Panc1 (cell line): ENCODE measurements around the gene TRIM29. TPM values are rescaled to one million over a fixed set of nuclear protein-coding genes. Genes with fewer than 3 reads are reported as not detected.

Experiments used
- ATAC-seq: fragments of 200-7000 bp; cut with Tn5 transposase; 2 replicates; pipeline ENCODE4 v1.9.1; 2020; ENCODE audit warnings: mild to moderate bottlenecking, moderate library complexity
- BruUV-seq: library from RNA; stranded (reverse); fragments of 400-500 nt; replicated peaks from 2 replicates; lab custom pipeline; 2021; lab: Mats Ljungman, UMichigan
- CTCF ChIA-PET: fragments of 300-600 bp; sonication (Branson Sonifier 250); formaldehyde crosslinking; loops from one replicate; lab custom pipeline; 2022; ENCODE audit warnings: antibody characterized with exemption; lab: Charles Lee
- POLR2A ChIA-PET: fragments of 300-600 bp; sonication (Branson Sonifier 250); formaldehyde crosslinking; loops from one replicate; lab custom pipeline; 2022; ENCODE audit warnings: antibody characterized with exemption; lab: Charles Lee
- DNase-seq: peaks from one replicate; pipeline ENCODE4 v3.0.0-alpha.2; 2010; ENCODE audit warnings: low read depth, low spot score
- H3K27ac ChIP-seq: 2 replicates; pipeline ENCODE4 v1.5.1; 2011; ENCODE audit warnings: mild to moderate bottlenecking, low read length, inconsistent platforms
- H3K27me3 ChIP-seq: fragments of 200-500 bp; sonication (Bioruptor generic); 2 replicates; pipeline ENCODE4 v1.6.0; 2014; ENCODE audit warnings: low read length, inconsistent platforms; ENCODE audit not compliant: control insufficient read depth, insufficient read depth
- H3K36me3 ChIP-seq: fragments of 200-500 bp; sonication (Bioruptor generic); 2 replicates; pipeline ENCODE4 v1.5.1; 2014; ENCODE audit warnings: inconsistent platforms, mild to moderate bottlenecking, low read length, moderate library complexity; ENCODE audit not compliant: control insufficient read depth, insufficient read depth
- H3K4me1 ChIP-seq: 2 replicates; pipeline ENCODE4 v1.5.1; 2011; ENCODE audit warnings: inconsistent platforms, mild to moderate bottlenecking, low read length, moderate library complexity; ENCODE audit not compliant: control insufficient read depth, insufficient read depth
- H3K4me3 ChIP-seq, 2 experiments: 2 replicates each; pipeline ENCODE4 v1.5.1; 2011 to 2012; ENCODE audit warnings: low read depth in 2 of 2, low read length in 2 of 2, mild to moderate bottlenecking in 2 of 2, inconsistent platforms in 1 of 2, moderate library complexity in 1 of 2
- H3K9me3 ChIP-seq: fragments of 200-500 bp; sonication (Bioruptor generic); 2 replicates; pipeline ENCODE4 v1.5.1; 2014; ENCODE audit warnings: low read depth, mild to moderate bottlenecking, inconsistent platforms, low read length, moderate library complexity; ENCODE audit not compliant: control insufficient read depth, insufficient read depth
- CTCF ChIP-seq: fragments of 450-650 bp; IDR thresholded peaks from 2 replicates; pipeline ENCODE4 v1.5.1; 2017; ENCODE audit warnings: mild to moderate bottlenecking
- POLR2AphosphoS5 ChIP-seq: IDR thresholded peaks from 2 replicates; pipeline ENCODE4 v1.6.1; 2012; ENCODE audit warnings: mild to moderate bottlenecking, low read depth, low read length, moderate library complexity
- REST ChIP-seq, 2 experiments: IDR thresholded peaks; 2 replicates each; pipeline ENCODE4 v1.6.1; 2011 to 2012; ENCODE audit warnings: low read depth in 2 of 2, control low read depth in 1 of 2, low read length in 1 of 2, mild to moderate bottlenecking in 1 of 2, moderate library complexity in 1 of 2; ENCODE audit not compliant: insufficient read depth in 1 of 2
- SIN3A ChIP-seq: IDR thresholded peaks from 2 replicates; pipeline ENCODE4 v1.6.1; 2012; ENCODE audit warnings: low read depth, mild to moderate bottlenecking, low read length, moderate library complexity, borderline replicate concordance; ENCODE audit not compliant: insufficient read depth
- TCF7L2 ChIP-seq: IDR thresholded peaks from 2 replicates; pipeline ENCODE4 v1.6.1; 2011; ENCODE audit warnings: mild to moderate bottlenecking, low read depth, low read length, inconsistent platforms
- in situ Hi-C: cut with HindIII; loops from 2 replicates; pipeline ENCODE4 v1.10.0; 2016; ENCODE audit warnings: low sequenced_read_pairs, low pct_unique_long_range_greater_than_20kb
- intact Hi-C: fragments of 100-400 bp; cut with micrococcal nuclease; formaldehyde crosslinking; loops from one replicate; pipeline ENCODE4 v1.10.0; 2022; ENCODE audit not compliant: unreplicated experiment
- total RNA-seq: library from RNA; stranded (reverse); gene quantifications from one replicate; pipeline ENCODE4 v1.2.1, GENCODE V29; 2021; ENCODE audit not compliant: unreplicated experiment

TRIM29 gene
- total RNA-seq, 1 experiment from 2014 or later = 0.64 TPM

- no peak for DNase-seq
- ChIA-PET POLR2A (no interaction called here), CTCF (no interaction called here)
- intact Hi-C loops (no loop called here), in situ Hi-C loops (no loop called here)
- Histone ChIP-seq H3K27me3 (0 out of 2 replicates have a peak, but pooled peaks cover 4% of the 10 kb centered on the region), H3K27ac (no peak overlapping the region), H3K4me1 (no peaks in the 10 kb centered on the region), H3K4me3 (no peak overlapping the region), H3K9me3 (no peaks in the 10 kb centered on the region), H3K36me3 (no peaks in the 10 kb centered on the region)
- TF ChIP-seq TCF7L2 = no peak
- TF ChIP-seq SIN3A = no peak
- no peak for TF ChIP-seq CTCF
- no peak for TF ChIP-seq POLR2AphosphoS5
- no peak for TF ChIP-seq REST (IDR thresholded peaks at IDR 0.05; ENCODE audit: insufficient read depth in 1 of 2, low read depth in 2 of 2, low read length in 1 of 2)
- ATAC-seq = no peak
- BruUV-seq = no TSS peak
Observed at GRCh38 chr11:120120805-120121335, 17.0 kb downstream of the TRIM29 start.

- Histone ChIP-seq H3K9me3 (no peaks in the 10 kb centered on the region), H3K27ac (no peak overlapping the region), H3K4me3 (no peak overlapping the region), H3K27me3 (no peaks in the 10 kb centered on the region; the same call in 1 of the 2 replicates), H3K4me1 (no peaks in the 10 kb centered on the region), H3K36me3 (no peaks in the 10 kb centered on the region)
- TF ChIP-seq REST (IDR thresholded peaks at IDR 0.05; ENCODE audit: insufficient read depth in 1 of 2, low read depth in 2 of 2, low read length in 1 of 2) (no peak), POLR2AphosphoS5 (no peak), SIN3A (no peak), TCF7L2 (no peak), CTCF (no peak)
- BruUV-seq = no TSS peak
- DNase-seq = no peak
- intact Hi-C loops (no loop called here), in situ Hi-C loops (no loop called here)
- ATAC-seq = no peak
- ChIA-PET CTCF (no interaction called here), POLR2A (no interaction called here)
Observed at GRCh38 chr11:120119121-120119520, 18.8 kb downstream of the TRIM29 start.
